ENCODE data around the gene DNMT3B.
A peak's percentile ranks its signal among the peaks of the same experiment; 100 is the strongest.

Gene DNMT3B

DNA sequence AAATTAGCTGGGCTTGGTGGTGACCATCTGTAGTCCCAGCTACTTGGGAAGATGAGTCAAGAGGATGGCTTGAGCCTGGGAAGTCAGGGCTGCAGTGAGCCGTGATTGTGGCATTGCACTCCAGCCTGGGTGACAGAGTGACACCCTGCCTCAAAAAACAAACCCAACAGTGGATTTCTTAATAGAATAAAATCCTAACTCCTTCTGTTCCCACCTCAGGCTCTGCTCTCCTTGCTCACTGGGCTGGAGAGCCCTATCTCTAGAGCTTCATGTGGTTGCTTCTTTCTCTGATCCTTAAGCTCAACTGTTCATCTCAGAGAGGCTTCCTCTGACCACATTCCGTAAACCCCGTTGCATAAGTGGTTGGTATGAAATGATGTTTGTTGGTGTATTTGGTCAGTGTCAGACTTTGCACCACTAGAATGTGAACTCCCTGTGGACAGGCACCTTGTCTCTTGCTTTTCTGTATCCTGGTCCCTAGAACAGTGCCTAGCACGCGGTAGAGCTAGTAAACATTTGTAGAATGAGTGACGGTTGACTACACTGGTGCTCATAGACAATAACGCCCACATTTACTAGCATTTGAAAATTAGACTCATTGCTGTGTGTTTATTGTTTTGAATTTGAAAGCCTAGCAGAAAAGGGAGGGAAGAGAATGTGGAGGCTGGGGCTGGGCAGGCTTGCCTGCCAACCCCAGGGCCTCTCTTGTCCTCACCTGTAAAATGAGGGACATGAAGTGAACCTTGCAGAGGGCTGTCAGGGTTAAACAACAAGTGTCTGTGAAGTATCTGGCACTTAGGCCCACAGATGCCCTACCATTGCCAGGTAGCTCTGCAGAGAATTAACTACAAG is 61.8 kb downstream of the DNMT3B start:
- DNase-seq = peak; percentile 33 to 61 (median 42)

DNA sequence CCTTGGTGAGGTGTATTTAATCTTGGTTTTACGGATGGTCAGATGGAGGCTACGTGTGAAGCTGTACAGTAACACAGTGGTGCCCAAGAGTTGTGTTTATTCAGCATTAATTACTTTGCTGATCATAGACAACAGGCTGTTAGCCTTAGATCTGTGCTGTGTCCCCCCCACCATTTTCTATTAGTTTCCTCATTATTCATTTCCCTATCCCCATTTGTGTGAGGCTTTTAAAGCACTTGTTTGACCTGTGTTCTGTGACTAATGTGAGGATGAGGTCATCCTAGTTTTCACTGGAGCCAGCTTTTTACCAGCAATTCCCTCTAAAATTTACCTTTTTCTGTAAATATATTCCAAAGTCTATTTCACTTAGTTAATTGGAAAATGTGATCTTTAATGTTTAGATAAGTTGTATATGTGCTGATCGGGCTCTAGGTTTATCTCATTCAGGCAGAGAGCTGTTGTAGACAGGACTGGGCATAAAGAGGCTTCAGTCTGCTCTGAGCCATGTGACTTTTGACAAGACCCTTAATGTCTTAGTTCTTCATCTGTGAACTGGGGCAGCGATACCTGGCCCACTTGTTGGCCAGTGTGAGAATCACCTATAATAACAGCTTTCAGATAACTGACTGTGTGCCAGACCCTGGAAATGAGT is 66.0 kb downstream of the DNMT3B start:
- DNase-seq = peak in 3 of 4 experiments; percentile 25 to 62 (median 61)

DNA sequence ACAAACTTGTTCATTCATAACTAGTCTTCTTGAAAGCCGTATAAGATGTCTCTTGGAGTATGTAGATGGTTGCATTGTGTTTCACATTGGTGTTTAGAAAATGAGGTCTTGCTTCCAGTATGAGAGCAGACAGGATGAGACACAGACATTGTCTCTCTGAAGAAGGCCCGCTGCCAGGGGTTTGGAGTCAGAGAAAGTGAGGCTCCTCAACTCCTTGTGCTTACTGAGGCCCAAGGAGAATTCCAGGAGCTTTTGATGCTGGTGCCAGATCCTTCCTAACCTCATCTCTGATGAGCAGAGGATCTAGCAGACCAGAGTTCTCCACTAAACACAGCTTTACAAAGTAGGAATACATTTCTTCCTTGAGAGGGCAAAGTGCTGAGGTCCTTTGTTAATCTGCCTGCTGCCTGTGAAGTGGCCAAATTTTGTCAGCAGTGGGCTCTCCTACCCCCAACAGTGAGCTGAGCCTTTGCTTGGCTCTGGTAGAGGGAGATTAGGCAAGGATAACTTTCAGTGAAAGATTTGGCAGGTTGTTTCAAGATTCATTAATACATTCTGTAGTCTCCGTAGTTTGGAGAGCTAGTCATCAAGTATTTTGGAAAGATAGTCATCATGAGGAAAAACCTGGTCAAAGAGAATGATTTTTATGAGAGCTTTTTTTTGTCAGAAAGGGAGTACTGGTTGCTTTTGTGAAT is 67.3 kb downstream of the DNMT3B start:
- no peak for DNase-seq

DNA sequence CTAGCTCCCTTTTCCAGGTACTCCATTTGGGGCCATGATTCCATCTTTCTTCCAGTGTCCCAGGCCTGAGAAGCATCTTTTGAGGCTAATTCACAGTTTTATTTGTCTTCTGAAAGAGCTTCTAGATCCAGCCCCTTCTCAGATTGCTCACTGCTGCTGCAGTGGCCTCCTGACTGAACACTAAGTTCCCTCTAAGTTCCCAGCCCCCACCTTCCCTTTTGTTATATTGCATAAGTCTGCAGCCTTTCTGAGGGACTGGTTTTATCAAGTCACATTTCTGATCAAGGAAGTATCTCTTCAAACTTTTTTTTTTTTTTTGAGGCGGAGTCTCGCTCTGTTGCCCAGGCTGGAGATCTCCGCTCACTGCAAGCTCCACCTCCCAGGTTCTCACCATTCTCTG is 68.3 kb downstream of the DNMT3B start:
- DNase-seq = peak; percentile 85 to 96 (median 93)

DNA sequence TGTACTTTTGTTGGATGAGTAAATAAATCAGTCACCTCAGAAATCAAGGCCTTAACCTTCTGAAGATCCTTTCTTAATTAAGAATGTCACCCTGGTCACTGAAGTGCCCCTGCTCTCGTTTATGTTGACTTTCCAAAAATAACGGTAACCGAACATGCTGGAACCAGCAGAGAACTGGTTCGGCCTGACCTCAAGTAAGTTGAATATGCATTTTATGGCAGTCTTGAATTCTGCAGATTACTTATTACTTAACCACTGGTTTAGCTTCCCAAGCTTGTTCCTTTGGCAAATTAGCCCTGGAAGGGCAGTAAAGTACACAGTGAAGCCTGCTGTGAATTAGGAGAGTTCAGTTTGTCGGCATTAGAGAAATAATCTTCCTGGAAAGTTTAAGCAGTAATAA is 69.8 kb downstream of the DNMT3B start:
- DNase-seq = no peak

DNA sequence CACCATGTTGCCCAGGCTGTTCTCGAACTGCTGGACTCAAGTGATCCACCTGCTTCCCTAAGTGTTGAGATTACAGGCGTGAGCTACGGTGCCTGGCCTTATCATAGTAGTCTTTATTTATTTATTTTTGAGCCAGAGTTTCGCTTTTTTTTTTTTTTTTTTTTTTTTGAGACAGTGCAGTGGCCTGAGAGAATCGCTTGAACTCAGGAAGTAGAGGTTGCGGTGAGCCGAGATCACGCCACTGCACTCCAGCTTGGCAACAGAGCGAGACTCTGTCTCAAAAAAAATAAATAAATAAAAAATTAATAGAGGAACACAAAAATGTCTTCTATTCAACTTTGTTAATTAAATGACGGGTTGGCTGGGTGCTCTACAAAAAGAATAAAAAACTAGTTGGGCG is 70.5 kb downstream of the DNMT3B start:
- DNase-seq = no peak

DNA sequence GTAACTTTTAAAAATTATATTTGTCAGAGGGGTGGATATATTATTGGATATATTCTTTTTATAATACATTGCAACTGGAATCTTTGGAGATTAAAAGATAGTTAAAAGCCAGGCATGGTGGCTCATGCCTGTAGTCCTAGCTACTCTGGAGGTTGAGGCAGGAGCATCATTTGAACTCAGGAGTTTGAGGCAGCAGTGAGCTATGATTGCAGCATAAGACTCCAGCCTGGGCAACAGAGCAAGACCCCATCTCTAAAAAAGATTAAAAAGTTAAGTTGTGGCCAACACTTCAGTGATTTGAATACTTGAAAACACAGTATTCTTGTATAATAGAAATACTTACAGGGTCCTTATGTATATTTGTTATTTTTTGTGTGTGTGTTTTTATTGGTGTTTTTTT is 72.8 kb downstream of the DNMT3B start:
- DNase-seq = no peak

DNA sequence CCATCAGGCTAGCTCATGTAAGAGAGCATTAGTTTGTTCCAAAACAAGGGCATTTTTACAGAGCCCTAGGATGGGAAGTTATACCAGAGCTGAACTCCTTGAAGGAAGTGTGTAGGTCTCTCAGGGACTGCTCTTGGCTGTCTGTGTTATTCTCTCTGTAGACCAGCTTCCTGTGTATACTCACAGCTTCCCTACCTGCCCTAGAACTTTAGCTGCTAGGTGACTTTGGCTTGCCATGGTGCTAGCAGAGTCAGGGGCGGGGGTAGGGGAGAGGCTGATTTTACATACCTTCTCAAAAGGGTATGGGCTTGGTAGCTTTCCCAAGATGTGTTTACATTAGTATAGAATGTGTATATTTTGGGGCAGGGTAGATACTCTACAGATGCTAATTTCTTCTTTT is 75.0 kb downstream of the DNMT3B start:
- DNase-seq = no peak

DNA sequence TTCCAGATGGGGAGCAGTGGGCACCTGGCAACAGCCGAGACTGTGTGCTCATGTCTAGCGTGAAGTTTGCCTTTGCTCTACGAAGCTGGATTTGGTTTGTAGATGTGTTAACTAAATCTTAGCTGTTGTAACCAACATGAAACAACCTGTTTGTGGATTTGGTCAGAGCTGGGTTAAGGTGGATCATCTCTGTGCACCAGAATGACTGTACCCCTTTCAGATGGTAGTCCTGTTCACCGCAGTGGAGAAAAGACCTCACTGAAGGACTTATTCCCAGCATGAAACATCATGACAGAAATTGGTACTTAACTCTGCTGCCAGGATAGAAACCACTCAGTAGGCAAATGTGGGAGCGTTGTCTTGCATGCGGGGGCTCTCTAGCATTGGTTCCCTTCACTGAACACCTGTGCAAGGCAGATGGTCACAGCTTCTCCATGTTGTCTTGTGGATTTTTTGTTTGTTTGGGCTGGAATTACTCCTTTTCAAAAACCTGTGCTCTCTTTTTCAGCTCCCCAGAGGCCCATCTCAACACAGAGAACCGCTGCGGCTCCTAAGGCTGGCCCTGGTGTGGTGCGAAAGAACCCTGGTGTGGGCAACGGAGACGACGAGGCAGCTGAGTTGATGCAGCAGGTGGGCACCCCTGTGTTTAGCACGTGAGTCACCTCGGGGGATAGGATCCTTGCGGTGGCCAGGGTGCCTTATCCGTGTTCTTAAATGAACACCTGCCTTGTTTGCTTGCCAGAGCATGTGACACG is 77.2 kb downstream of the DNMT3B start:
- DNase-seq = no peak

DNA sequence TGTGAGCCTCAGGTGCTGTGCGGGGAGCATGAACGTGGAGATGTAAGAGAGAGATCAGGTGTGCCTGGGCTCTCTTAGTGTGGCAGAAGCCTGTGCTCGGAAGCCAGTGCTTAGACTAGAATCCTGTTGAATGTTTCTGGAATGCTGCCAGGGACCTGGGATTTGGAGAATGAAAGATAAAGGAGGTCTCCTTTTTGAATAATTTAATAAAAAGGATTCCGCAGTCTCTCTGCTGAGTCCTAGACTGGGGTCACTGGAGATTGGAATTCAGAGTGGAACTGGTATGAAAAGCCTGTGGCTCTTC is 77.7 kb downstream of the DNMT3B start:
- no peak for DNase-seq

DNA sequence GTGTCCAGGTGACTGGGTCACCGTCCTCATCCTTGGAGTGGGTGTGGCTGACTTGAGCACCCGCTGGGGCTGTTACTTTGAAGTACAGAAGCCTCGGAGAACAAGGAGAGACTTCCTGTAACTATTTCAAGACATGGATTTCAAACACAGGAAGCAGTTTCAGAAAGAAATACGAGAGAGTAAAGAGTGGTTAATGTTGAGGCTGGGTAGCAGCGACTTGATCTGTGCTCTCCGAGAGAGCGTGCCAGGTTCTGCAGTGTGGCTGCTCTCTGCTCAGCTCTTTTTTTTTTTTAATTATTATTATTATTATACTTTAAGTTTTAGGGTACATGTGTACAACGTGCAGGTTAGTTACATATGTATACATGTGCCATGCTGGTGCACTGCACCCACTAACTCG is 79.0 kb downstream of the DNMT3B start:
- DNase-seq = no peak

DNA sequence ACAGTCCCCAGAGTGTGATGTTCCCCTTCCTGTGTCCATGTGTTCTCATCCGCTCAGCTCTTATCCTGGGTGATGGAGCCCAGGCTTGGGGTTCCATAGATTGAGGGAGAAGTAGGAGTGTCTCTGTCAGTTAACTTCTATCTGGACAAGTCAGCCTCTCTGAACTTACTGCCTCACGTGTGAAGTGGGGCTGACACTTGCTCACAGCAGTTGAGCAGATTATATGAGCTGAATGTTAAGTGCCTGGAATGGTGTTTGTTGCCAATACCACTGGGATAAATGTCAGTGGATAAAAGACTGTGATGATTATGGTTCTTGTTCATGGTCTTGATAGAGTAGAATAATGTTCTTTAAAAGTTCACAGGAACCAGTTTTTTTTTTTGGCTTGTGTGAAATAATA is 79.4 kb downstream of the DNMT3B start:
- no peak for DNase-seq

DNA sequence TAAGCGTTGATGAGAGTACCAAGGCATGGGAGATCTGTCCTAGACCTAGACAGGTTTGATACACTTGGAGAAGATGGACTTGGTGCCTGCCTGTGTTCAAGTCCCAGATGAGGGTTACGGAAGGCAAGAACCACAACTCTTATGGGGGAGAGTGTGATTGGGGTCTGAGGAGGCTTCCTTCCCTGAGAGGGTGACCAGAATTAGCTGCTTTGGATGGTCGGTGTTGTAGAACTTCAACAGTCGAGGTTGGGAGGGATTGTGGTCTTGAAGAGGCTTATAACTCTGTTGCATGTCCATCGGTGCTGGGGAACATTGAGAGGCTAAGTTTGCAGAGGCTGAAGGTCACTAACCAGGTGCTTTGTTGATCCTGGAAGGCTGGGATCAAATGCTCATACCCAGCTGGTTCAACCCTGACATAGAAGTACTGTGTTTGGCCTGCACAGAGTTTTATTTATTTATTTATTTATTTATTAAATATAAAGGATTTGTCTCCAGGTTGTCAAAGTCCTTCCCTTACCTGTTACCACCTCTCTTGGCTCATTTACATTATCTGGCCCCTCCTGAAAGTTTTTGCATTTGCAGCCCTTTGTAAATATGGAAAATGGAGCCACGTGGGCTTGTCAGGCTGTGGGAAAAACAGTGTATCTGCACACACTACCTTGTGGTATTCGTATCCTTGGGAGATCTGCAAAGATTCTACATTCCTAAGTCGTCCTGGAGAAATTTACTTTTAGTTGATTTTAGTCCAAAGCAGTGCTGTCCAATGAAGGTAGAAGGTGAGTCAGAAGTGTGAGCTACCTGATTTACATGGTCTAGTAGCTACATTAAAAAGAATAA is 80.7 kb downstream of the DNMT3B start:
- no peak for DNase-seq

DNA sequence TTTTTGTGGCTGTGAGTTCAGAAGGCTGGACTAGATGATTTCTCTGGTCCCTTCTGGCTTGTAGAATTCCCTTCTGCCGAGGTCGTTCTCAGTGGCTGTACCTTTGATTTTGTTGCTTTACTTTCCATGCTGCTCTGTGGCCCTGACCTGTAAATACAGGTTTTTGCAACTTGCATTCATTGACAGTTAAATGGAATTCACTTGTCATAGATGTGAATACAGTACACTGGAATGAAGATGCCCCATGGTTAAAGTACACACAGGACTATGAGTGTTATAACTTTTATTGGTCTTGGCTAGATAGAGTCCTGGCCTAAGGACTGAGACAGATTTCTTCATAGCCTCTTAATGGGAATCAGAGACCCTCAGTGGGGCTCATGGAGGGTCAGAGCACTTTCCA is 83.6 kb downstream of the DNMT3B start:
- no peak for DNase-seq

DNA sequence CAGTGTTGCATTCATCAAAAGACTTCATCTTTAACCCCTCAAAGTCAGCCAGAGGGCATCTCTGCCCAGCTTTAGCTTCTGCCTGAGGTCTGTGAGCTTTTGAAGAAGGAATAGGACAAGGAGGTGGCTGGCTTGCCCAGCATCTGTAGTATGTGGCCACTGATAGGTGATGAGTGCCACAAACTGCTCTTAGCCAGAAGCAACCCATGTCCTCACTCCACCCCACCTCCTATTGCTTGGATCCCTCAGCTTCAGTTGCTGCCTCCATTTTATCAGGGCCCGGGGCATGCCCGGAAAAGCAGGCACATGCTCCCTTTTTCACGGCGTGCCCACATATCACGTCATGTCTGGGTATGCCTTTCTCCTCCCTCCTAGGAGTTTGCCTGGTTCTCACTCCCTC is 84.7 kb downstream of the DNMT3B start:
- no peak for DNase-seq

DNA sequence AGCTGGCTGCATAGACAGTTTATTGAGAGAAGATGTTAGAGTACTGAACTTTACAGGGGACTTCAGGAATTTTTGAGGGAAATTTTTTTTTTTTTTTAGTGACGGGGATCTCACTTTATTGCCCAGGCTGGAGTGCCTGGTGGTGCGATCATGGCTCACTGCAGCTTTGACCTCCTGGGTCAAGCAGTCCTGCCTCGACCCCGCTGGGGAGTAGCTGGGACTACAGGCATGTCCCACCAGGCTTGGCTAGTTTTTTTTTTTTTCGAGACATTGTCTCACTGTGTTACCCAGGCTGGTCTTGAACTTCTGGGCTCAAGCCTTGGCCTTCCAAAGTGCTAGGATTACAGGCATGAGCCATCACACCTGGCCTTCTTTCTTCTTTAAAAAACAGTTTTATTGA is 85.8 kb downstream of the DNMT3B start:
- no peak for DNase-seq

DNA sequence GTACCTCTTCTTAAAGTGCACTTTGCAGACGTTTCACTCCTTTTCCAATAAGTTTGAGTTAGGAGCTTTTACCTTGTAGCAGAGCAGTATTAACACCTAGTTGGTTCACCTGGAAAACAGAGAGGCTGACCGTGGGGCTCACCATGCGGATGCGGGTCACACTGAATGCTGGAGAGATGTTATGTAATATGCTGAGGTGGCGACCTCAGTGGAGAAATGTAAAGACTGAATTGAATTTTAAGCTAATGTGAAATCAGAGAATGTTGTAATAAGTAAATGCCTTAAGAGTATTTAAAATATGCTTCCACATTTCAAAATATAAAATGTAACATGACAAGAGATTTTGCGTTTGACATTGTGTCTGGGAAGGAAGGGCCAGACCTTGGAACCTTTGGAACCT is 86.7 kb downstream of the DNMT3B start:
- DNase-seq = no peak

DNA sequence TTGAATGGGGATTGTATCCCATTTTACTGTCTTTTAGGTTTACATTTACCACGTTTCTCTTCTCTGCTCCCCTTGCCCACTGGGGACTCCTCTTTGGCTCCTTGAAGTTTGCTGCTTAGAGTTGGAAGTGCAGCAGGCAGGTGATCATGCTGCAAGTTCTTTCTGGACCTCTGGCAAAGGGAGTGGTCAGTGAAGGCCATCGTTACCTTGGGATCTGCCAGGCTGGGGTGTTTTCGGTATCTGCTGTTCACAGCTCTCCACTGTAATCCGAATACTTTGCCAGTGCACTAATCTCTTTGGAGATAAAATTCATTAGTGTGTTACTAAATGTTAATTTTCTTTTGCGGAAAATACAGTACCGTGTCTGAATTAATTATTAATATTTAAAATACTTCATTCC is 87.4 kb downstream of the DNMT3B start:
- DNase-seq = no peak

DNA sequence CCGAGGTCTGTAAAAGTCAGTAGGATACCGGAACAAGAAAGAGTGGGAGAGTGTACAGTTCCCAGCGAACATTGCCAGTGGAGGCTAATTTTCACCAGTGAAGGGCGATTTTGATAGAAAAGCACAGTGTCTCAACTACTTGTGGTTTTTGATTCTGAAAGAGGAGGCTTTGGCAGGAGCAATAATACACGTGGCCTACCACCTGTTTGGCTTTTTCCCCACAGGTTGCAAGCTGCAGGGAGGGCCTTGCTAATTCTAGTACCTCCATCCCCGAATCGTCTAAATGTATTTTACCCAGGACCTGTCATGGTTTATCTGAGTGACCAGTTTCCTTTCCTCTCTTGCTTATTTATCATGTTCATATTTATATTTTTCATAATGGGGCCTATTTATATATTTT is 93.2 kb downstream of the DNMT3B start:
- no peak for DNase-seq

DNA sequence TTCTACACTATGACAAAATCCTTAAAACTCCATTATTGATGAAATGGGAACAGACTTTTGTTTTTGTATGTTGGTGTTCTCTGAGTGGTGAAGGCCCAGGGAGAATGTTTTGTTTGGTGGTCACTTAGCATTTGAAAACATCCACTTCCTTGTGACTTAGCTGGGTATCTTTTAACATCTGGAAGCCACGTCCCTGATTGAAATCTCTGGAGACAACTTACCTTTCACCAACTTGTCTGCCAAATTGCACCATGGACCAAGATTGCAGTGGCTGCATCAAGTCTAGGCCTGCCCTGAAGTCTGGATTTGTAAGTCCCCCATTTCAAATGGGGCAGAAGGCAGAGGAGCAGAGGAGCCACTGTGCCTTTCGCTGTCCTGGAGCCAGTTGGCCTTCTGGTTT is 96.0 kb downstream of the DNMT3B start:
- no peak for DNase-seq
